HepG2 (cell line): Measurements from ENCODE around the gene LYPD4. TPM values are rescaled to one million over a fixed set of nuclear protein-coding genes. Genes with fewer than 3 reads are reported as not detected.

Source experiments
- ATAC-seq: fragments of 200-7000 bp; cut with Tn5 transposase; 3 replicates; pipeline ENCODE4 v1.9.1; 2020; ENCODE audit warnings: mild to moderate bottlenecking, moderate library complexity
- BruUV-seq: library from RNA; stranded (reverse); fragments of 400-500 nt; replicated peaks from 2 replicates; lab custom pipeline; 2021; lab: Mats Ljungman, UMichigan
- CTCF ChIA-PET: fragments of 300-600 bp; formaldehyde crosslinking; extraction: SDS; loops from one replicate; lab custom pipeline; 2021; ENCODE audit warnings: low total read pairs, inconsistent platforms, low intra/inter-chr PET ratio; lab: Yijun Ruan, JAX
- POLR2A ChIA-PET: fragments of 350-600 bp; sonication (Branson Sonifier 250); formaldehyde crosslinking; loops from one replicate; lab custom pipeline; 2020; ENCODE audit warnings: antibody characterized with exemption, inconsistent platforms; lab: Yijun Ruan, JAX
- DNase-seq: peaks from one replicate; pipeline ENCODE4 v3.0.0-alpha.2; 2015; ENCODE audit warnings: low spot score
- FAIRE-seq: peaks from 3 replicates; lab custom pipeline; 2011; peaks lifted over from hg19 to GRCh38; lab: Jason Lieb, UNC
- H2AFZ ChIP-seq: one replicate; pipeline ENCODE4 v1.6.1; 2011; ENCODE audit warnings: low read length, inconsistent platforms
- H3K27ac ChIP-seq: fragments of 300-600 bp; 3 replicates; pipeline ENCODE4 v1.8.0; 2011; ENCODE audit warnings: mixed run types, mild to moderate bottlenecking, mixed read lengths, low read length, inconsistent platforms; ENCODE audit not compliant: insufficient read depth; ENCODE audit errors: extremely low read length
- H3K27me3 ChIP-seq, 2 experiments: fragments of 200-600 bp in 1 of 2; 2 replicates in 1 of 2; 3 replicates in 1 of 2; pipeline versions ENCODE4 v1.6.0 to v1.8.0; 2011; ENCODE audit warnings: low read length in 2 of 2, mild to moderate bottlenecking in 2 of 2, moderate library complexity in 2 of 2, inconsistent platforms in 1 of 2; ENCODE audit not compliant: insufficient read depth in 2 of 2, control insufficient read depth in 1 of 2
- H3K36me3 ChIP-seq, 2 experiments: fragments of 200-600 bp in 1 of 2; replicated peaks in 1 of 2; 2 replicates in 1 of 2; 3 replicates in 1 of 2; pipeline versions ENCODE4 v1.5.1 to v1.8.0; 2011; ENCODE audit warnings: low read length in 2 of 2, inconsistent platforms in 1 of 2; ENCODE audit not compliant: insufficient read depth in 2 of 2, control insufficient read depth in 1 of 2
- H3K4me1 ChIP-seq: 2 replicates; pipeline ENCODE4 v1.5.1; 2012; ENCODE audit warnings: low read length, inconsistent platforms; ENCODE audit not compliant: insufficient read depth
- H3K4me2 ChIP-seq: 2 replicates; pipeline ENCODE4 v1.6.0; 2011; ENCODE audit warnings: low read depth, low read length, inconsistent platforms
- H3K4me3 ChIP-seq, 3 experiments: fragments of 200-600 bp in 1 of 3; sonication (generic), shearing (Covaris generic) in 1 of 3; replicated peaks in 1 of 3; 2 replicates each; pipeline ENCODE4 v1.5.1; 2011 to 2016; ENCODE audit warnings: low read length in 3 of 3, inconsistent platforms in 2 of 3, low read depth in 2 of 3, mild to moderate bottlenecking in 2 of 3, control low read depth in 1 of 3, mixed read lengths in 1 of 3; ENCODE audit not compliant: insufficient read depth in 1 of 3
- H3K79me2 ChIP-seq: one replicate; pipeline ENCODE4 v1.6.1; 2011; ENCODE audit warnings: low read length, inconsistent platforms; ENCODE audit not compliant: insufficient read depth
- H3K9ac ChIP-seq: 2 replicates; pipeline ENCODE4 v1.6.0; 2011; ENCODE audit warnings: mild to moderate bottlenecking, low read depth, low read length, inconsistent platforms; ENCODE audit not compliant: insufficient read depth
- H3K9me3 ChIP-seq: 2 replicates; pipeline ENCODE4 v1.5.1; 2012; ENCODE audit warnings: mild to moderate bottlenecking, low read length
- H4K20me1 ChIP-seq: 2 replicates; pipeline ENCODE4 v1.6.0; 2011; ENCODE audit warnings: inconsistent platforms, mild to moderate bottlenecking, low read length, moderate library complexity; ENCODE audit not compliant: insufficient read depth
- CBX1 ChIP-seq: IDR thresholded peaks from one replicate; pipeline ENCODE4 v1.6.1; 2016; ENCODE audit warnings: antibody characterized with exemption, low read depth
- ETV5 ChIP-seq: IDR thresholded peaks from 2 replicates; pipeline ENCODE4 v1.6.1; 2018; ENCODE audit warnings: missing biosample characterization, missing genetic modification reagents, inconsistent platforms, borderline replicate concordance
- FUBP1 ChIP-seq: sonication (generic); formaldehyde crosslinking; IDR thresholded peaks from 2 replicates; pipeline ENCODE4 v1.5.1; 2020; ENCODE audit warnings: missing genetic modification reagents, mild to moderate bottlenecking, borderline replicate concordance
- HNRNPLL ChIP-seq: fragments of 200-400 bp; formaldehyde crosslinking; IDR thresholded peaks from 2 replicates; pipeline ENCODE4 v1.6.1; 2017; ENCODE audit warnings: mild to moderate bottlenecking, low read depth, low read length; ENCODE audit not compliant: poor library complexity, severe bottlenecking
- HOXA9 ChIP-seq: sonication (generic); formaldehyde crosslinking; IDR thresholded peaks from 2 replicates; pipeline ENCODE4 v1.8.1; 2022; ENCODE audit warnings: missing genetic modification reagents, mild to moderate bottlenecking, moderate library complexity, borderline replicate concordance
- NFKB2 ChIP-seq: sonication (generic); formaldehyde crosslinking; IDR thresholded peaks from 2 replicates; pipeline ENCODE4 v1.4.0; 2020; ENCODE audit warnings: missing genetic modification reagents, borderline replicate concordance
- PRPF4 ChIP-seq: fragments of 200-400 bp; formaldehyde crosslinking; IDR thresholded peaks from 2 replicates; pipeline ENCODE4 v1.6.1; 2016; ENCODE audit warnings: low read length, low read depth; ENCODE audit not compliant: poor library complexity, severe bottlenecking
- RARG ChIP-seq: sonication (generic); formaldehyde crosslinking; IDR thresholded peaks from 2 replicates; pipeline ENCODE4 v1.4.0; 2020; ENCODE audit warnings: low read depth, mild to moderate bottlenecking, missing genetic modification reagents
- RBFOX2 ChIP-seq: fragments of 200-400 bp; formaldehyde crosslinking; IDR thresholded peaks from 2 replicates; pipeline ENCODE4 v1.6.1; 2017; ENCODE audit warnings: low read depth, mild to moderate bottlenecking, low read length
- SMAD3 ChIP-seq: sonication (generic); formaldehyde crosslinking; IDR thresholded peaks from 2 replicates; pipeline ENCODE4 v1.4.0; 2020; ENCODE audit warnings: missing genetic modification reagents
- SNAPC2 ChIP-seq: sonication (generic); formaldehyde crosslinking; IDR thresholded peaks from 2 replicates; pipeline ENCODE4 v1.8.1; 2022; ENCODE audit warnings: mild to moderate bottlenecking, missing genetic modification reagents
- SP2 ChIP-seq: sonication (generic); formaldehyde crosslinking; IDR thresholded peaks from 2 replicates; pipeline ENCODE4 v1.5.1; 2020; ENCODE audit warnings: mild to moderate bottlenecking, missing genetic modification reagents
- SRSF1 ChIP-seq: fragments of 200-400 bp; formaldehyde crosslinking; optimal IDR thresholded peaks from 2 replicates; pipeline ENCODE3; 2017; ENCODE audit warnings: mild to moderate bottlenecking, low read depth, low read length, moderate library complexity
- THAP11 ChIP-seq: IDR thresholded peaks from 2 replicates; pipeline ENCODE4 v1.6.1; 2016; ENCODE audit warnings: missing biosample characterization, missing genetic modification reagents
- ZBTB37 ChIP-seq: sonication (generic); formaldehyde crosslinking; IDR thresholded peaks from 2 replicates; pipeline ENCODE4 v1.4.0; 2020; ENCODE audit warnings: mild to moderate bottlenecking, missing genetic modification reagents
- ZFP90 ChIP-seq: sonication (generic); formaldehyde crosslinking; IDR thresholded peaks from 2 replicates; pipeline ENCODE4 v1.8.0; 2022; ENCODE audit warnings: missing genetic modification reagents, mild to moderate bottlenecking, inconsistent platforms, borderline replicate concordance
- ZNF33A ChIP-seq: sonication (generic); formaldehyde crosslinking; IDR thresholded peaks from 2 replicates; pipeline ENCODE4 v1.5.1; 2020; ENCODE audit warnings: missing genetic modification reagents, mild to moderate bottlenecking, moderate library complexity, borderline replicate concordance
- ZNF788 ChIP-seq: sonication (generic); formaldehyde crosslinking; IDR thresholded peaks from 2 replicates; pipeline ENCODE4 v1.5.0; 2020; ENCODE audit warnings: mild to moderate bottlenecking, missing genetic modification reagents, borderline replicate concordance
- in situ Hi-C: cut with HindIII; loops from 2 replicates; pipeline ENCODE4 v1.10.0; 2017; ENCODE audit warnings: low pct_unique_long_range_greater_than_20kb; ENCODE audit not compliant: extremely low pct_ligation_motif_present
- intact Hi-C: fragments of 100-400 bp; cut with micrococcal nuclease; formaldehyde crosslinking; loops from one replicate; pipeline ENCODE4 v1.10.0; 2022; ENCODE audit not compliant: unreplicated experiment
- polyA plus RNA-seq, 8 experiments: library from polyadenylated mRNA; depleted of rRNA in 3 of 8; stranded (reverse) in 7 of 8; unstranded in 1 of 8; fragments of >200 nt; fragmentation: Illumina TruSeq in 4 of 8; extraction: Trizol in 4 of 8; gene quantifications; 2 replicates each; pipeline versions ENCODE4 v1.2.1 to v1.2.3, GENCODE V29; 2011 to 2016; ENCODE audit warnings: low read depth in 4 of 8, missing spikeins in 1 of 8, mixed read lengths in 1 of 8; ENCODE audit not compliant: insufficient read depth in 1 of 8
- total RNA-seq, 5 experiments: library from RNA; depleted of rRNA; stranded (reverse); fragments of >200 nt; fragmentation: Illumina TruSeq; extraction: Trizol; gene quantifications; 2 replicates each; pipeline ENCODE4 v1.2.3, GENCODE V29; 2016; ENCODE audit warnings: low read depth in 1 of 5

The LYPD4 gene
- total and polyA plus RNA-seq, 2 of the 13 experiments (the other 11 are each of a cell fraction or from before 2014, with no cell fraction given): not detected

- peaks cover 10% of the 10 kb centered on the region for H3K4me1 ChIP-seq
- no peak within 1 kb of the TSS for H3K9ac ChIP-seq
- peaks cover 0 to 12% of the 10 kb centered on the region in 2 experiments; a peak in 2 of 5 replicates for H3K27me3 ChIP-seq
- no peaks in the 10 kb centered on the region for H3K79me2 ChIP-seq
- H3K36me3 ChIP-seq: no peaks in the 10 kb centered on the region
- H3K4me3 ChIP-seq: no peak within 1 kb of the TSS
- in situ Hi-C loops: no loop called here
- no peaks in the 10 kb centered on the region for H3K9me3 ChIP-seq
- no peak for FAIRE-seq
- DNase-seq: no peak
- no peak within 1 kb of the TSS for H3K4me2 ChIP-seq
- BruUV-seq: no TSS peak
- TF ChIP-seq SRSF1 (no peak), FUBP1 (CRISPR knock-in tag) (no peak), THAP11 (CRISPR knock-in tag) (no peak), NFKB2 (no peak), HOXA9 (CRISPR knock-in tag) (no peak), CBX1 (no peak), SMAD3 (no peak), ZNF33A (CRISPR knock-in tag) (no peak), SP2 (CRISPR knock-in tag) (no peak), HNRNPLL (no peak), RARG (no peak), ZFP90 (CRISPR knock-in tag) (no peak), SNAPC2 (no peak), ETV5 (CRISPR knock-in tag) (no peak), ZNF788 (no peak), RBFOX2 (no peak), PRPF4 (no peak), ZBTB37 (no peak)
- TF ChIP-seq, all 625 proteins: peak for 0
- intact Hi-C loops: loop anchor here (10.0 kb wide), 1 partner anchor 158 kb away; the partner anchor contains the start of gene RABAC1
- Histone ChIP-seq H4K20me1 (no peaks in the 10 kb centered on the region), H3K27ac (no peak within 1 kb of the TSS), H2AFZ (no peak within 1 kb of the TSS)
- ChIA-PET POLR2A (no interaction called here), CTCF (no interaction called here)
- no peak for ATAC-seq
Measured at GRCh38 chr19:41796362-41796761, 48.1 kb downstream of the LYPD4 start, which contains the start of gene CEACAM3. Gene CEACAM3, plus strand, starts transcription at chr19:41796587. Its CDS starts 91 bp downstream, at chr19:41796678.
